HG03442 (cell line): ENCODE measurements around the gene PPEF2.
"Not testable (repeated sequence)": the region's sequence is repeated elsewhere in the genome, so short reads cannot be mapped to it uniquely, and the experiment has no call there.

Experiments
- ATAC-seq: cut with Tn5 transposase; IDR thresholded peaks from one replicate; pipeline ENCODE4 v1.9.1; 2021; ENCODE audit warnings: mild to moderate bottlenecking, moderate library complexity; ENCODE audit not compliant: unreplicated experiment

The PPEF2 gene

DNA sequence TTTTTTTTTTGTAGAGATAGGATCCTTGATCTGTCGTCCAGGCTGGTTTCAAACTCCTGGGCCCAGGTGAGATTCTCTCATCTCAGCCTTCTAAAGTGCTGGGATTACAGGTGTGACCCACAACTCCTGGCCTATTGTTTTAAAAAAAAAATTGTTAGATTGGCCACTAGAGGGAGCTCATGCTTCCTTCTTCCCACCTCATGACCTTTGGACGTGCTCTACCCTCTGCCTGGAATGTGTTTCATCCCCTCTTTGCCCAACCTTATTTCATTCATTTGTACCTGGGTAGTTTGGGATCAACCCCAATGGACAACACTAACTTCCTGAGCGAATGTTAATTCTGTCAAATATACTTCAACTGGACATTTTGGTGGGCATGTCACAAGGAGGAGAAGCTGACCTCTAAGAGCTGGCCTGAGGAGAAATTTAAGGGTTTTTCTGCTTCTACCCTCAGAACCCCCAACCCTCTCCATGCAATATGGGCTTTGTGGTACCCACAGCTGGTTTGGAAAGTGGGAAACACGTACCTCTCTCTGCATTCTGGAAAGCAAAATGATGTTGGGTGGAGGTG is 6.4 kb downstream of the PPEF2 start:
- peak; percentile 50 for ATAC-seq

- ATAC-seq: no peak
These were observed 9.7 kb downstream of the PPEF2 start for GRCh38 chr4:75892508-75892907.

DNA sequence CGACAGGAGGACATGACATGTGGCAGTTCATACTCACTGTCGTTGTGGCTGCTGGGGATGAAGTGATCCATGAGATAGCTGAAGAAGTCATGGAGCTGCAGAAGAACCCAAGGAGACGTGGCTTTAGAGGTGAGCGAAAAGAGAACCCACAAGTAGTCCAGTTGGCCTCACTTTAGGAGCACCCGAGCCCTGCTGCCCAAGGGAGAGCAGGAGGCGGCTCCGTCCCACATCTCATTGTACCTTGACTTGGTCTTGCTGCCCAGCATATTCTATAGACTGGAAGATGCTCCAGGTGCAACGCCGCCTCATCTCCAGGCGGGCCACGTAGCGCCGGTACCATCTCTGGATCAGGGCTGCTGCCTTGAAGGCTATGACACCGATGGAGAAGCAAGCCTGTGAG is 10.6 kb downstream of the PPEF2 start:
- no peak for ATAC-seq

- ATAC-seq: no peak
These were observed 12.6 kb downstream of the PPEF2 start for GRCh38 chr4:75889537-75890199.

GRCh38 chr4:75886104-75886503 is 16.1 kb downstream of the PPEF2 start:
- ATAC-seq: no peak

- ATAC-seq: no peak
These were observed 20.8 kb downstream of the PPEF2 start for GRCh38 chr4:75881476-75881875.

- ATAC-seq: no peak
These were observed 22.0 kb downstream of the PPEF2 start for GRCh38 chr4:75880278-75880677.

GRCh38 chr4:75878246-75878756 is 24.0 kb downstream of the PPEF2 start:
- ATAC-seq: no peak

GRCh38 chr4:75876218-75876617 is 26.0 kb downstream of the PPEF2 start:
- ATAC-seq: no peak

DNA sequence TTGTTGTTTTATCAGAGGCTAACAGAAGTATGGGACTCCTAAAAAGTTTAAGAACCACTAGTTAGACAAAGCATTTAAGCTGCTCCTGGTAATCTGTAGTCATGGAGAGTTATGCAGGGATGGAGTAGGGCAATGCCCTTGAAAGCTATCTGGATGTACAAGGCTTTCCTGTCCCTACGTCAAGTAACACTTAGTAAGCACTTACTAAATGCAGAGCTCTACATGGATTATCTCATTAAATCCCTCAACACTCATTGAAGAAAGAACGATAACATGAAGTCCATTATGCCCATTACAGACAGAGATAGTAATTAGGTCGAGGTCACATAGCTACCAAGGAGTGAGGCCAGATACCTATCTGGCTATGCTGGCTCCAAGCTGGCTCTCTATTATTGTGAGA is 33.2 kb downstream of the PPEF2 start:
- no peak for ATAC-seq

DNA sequence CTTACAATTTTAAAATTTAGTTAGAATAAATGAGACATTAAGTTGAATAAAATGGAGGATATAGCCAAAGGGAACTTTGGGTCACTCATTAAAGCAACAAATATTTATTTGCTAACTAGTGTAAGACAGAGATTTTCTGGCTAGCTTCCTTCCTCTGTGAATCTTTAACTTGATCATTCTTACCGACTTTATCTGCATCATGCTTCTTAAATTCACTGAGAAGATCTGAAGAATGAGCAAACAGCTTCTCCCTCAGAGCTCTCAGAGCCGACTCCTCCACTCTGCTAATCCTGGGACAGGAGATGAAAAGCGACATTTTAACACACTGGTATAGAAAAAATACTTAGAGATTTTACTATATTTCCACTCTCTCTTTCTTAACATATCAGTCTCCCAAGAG is 35.1 kb downstream of the PPEF2 start:
- no peak for ATAC-seq

GRCh38 chr4:75860606-75861005 is 41.6 kb downstream of the PPEF2 start:
- ATAC-seq: no peak

- no peak for ATAC-seq
These were observed 43.5 kb downstream of the PPEF2 start for GRCh38 chr4:75858721-75859120.

DNA sequence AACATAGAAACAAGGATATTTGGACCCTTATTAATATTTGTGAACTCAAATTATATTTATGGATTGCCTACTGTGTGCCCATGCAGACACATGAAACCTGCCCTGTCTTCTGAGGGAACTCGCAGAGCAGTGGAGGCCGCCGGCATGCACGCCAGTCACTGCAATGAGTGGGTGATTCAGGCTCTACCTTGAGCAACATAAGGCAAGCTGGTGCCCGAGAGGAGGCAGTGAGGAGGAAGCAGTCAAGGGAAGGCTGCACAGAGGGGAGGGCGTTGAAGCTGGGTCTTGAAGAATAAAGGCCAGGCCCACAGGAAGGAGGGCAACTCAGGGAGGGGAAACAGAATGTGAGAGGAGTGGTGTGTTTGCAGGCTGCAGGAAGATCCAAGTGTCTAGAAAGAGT is 52.8 kb downstream of the PPEF2 start:
- no peak for ATAC-seq

GRCh38 chr4:75848891-75849290 is 53.4 kb downstream of the PPEF2 start:
- no peak for ATAC-seq

DNA sequence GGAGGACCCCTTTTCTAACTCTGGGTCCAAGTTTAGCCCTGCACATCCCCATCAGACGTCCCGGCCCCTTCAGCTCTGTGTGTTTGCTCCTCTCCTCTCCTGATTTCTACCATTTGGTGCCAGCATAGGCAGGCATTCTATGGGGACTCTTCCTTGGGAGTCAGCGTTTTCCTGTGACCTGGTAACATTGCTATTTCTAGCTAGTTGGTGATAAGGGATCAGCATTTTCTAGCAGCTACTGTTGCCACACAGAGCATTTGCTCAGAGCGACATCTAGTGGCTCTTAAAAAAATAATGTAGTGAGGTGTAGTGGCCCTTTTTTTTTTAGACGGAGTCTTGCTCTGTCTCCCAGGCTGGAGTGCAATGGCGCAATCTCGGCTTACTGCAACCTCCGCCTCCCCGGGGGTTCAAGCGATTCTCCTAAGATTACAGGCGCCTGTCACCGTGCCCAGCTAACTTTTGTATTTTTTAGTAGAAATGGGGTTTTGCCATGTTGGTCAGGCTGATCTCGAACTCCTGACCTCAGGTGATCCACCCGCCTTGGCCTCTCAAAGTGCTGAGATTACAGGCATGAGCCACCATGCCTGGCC is 54.0 kb downstream of the PPEF2 start:
- ATAC-seq: not testable (repeated sequence)

GRCh38 chr4:75845992-75846391 is 56.3 kb downstream of the PPEF2 start:
- ATAC-seq: no peak

DNA sequence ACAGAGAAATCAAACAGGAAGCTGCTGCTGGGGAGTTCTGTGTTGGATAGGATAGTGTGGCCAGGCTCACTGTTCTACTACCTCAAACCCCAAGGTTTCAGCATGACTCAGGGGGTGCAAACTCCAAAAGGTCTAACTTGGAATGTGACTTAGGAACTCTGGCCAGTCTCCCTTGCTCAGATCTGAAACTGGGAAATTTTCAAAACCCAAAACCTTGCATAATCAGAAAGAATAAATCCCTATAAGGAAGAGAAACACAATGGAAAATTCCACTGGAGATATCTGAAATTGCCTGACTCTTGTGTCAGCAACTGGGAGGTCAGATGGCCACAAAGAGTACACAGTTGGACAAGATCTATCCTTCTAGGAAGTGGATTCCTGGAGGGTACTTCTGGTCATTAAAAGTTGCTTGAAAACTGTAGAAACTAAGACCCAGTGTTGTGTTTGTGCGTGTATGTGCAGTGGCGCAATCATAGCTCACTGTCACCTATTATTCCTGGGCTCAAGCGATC is 58.0 kb downstream of the PPEF2 start:
- ATAC-seq: no peak

DNA sequence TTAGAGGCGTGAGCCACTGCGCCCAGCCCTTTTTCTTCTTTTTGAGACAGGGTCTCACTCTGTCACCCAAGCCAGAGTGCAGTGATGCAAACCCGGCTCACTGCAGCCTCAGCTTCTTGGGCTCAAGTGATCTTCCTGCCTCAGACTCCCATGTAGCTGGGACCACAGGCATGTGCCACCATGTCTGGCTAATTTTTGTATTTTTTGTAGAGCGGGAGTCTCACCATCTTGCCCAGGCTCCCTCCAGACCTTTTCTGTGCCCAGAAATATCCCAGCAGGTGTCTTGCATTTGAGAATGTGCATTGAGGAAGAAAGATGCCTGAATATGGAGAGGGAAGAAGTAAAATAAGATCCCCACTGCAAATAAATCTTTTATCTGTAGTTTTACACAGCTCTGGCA is 58.7 kb downstream of the PPEF2 start:
- ATAC-seq: no peak

DNA sequence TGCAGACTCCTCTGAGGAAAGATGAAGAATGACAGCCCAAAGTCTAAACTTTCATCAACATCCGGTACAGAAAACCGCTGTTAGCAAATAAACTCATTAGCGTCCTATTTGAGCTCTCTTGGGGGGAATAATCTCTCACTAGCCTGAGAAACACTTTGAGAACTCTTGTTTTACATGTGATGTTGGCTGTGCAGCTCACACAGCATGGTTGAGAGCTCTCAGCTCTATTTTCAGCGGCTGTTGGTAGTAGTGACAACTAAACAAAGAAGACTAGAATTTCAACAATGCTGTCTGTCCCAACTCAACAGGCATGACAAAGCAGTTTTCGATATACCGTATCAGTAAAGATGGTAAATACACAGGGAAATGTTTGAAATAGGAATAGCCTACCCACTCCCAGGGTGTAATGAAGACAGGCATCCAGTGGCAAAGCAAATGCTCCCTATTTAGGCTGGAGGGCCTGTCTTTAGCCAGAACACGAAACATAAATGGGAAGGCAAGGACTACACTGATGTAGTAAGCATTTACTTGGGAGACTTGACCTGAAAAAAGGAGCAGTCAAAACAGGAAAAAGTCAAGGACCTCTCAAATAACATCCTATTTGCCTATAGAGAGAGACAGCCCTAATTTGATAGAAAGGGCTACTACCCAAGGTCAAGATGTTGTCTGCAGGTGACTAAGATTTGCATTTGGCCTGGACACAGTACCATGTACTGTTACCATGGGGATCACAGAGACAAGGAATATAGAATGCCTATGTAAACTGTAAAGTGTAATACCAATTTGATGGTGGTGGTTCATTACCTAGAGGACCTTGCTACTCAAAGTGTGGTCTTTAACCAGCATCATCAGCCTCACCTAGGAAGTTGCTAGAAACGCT is 60.4 kb downstream of the PPEF2 start:
- ATAC-seq: no peak

DNA sequence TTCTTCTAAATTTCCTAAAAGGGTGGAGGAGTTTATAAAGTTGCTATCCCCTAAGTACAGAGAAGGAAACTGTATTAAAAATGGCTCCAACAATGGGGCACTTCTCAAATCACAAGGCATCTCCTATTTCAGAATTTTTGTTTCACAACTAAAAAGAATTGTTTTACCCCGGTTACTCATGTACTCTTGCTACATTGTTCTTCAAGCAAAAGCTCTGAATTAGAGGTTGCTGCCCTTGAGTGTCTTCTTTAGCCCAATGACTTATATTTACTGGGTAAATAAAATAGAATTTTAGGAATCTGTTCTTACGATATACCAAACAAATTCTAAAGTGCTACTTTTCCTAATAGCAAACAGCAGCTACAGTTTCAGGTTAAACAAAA is 67.5 kb downstream of the PPEF2 start:
- no peak for ATAC-seq
